NCI-H2107 treated with DMSO at 0.1 percent for 48 hours (cell line): ENCODE measurements around the gene NXNL2.
A peak's percentile ranks its signal among the peaks of the same experiment; 100 is the strongest.

ENCODE experiments used
- DNase-seq: peaks from one replicate; lab custom pipeline; 2025; ENCODE audit not compliant: unreplicated experiment; lab: John Stamatoyannopoulos, UW

Gene NXNL2

GRCh38 chr9:88578121-88579049 is 43.4 kb downstream of the NXNL2 start:
- peak; percentile 10 for DNase-seq

GRCh38 chr9:88579050-88579715 is 44.2 kb downstream of the NXNL2 start:
- no peak for DNase-seq

GRCh38 chr9:88580961-88581360 is 46.0 kb downstream of the NXNL2 start:
- no peak for DNase-seq

DNA sequence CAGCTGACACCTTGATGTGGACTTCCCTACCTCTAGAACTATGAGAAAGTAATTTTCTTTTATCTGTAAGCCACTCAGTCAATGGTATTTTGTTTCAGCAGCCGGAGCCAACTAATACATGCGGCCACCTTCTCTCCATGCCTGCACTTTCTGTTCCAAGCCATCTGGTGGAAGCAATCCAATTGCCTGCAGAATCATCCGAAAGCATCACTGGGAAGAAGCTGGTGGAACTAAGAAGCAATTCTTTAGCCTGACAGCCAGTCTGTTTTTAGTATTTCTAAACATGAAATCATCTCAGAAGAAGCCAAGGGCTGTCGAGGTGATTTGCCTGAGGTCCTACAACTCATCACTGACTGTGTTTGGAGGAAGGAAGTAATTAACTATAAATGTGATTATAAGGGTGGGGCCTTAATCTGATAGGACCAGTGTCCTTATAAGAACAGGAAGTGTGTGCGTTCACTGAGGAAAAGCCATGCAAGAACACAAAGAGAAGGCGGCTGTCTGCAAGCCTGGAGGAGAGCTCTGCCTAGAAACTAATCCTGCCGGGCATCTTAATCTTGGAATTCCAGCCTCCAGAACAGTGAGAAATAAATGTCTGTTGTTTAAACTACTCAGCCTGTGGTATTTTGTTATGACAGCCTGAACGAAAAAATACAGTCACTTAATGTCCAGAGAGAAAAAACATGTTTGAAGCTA is 49.1 kb downstream of the NXNL2 start:
- no peak for DNase-seq

- DNase-seq: no peak
These were observed 50.4 kb downstream of the NXNL2 start for GRCh38 chr9:88585426-88585825.

DNA sequence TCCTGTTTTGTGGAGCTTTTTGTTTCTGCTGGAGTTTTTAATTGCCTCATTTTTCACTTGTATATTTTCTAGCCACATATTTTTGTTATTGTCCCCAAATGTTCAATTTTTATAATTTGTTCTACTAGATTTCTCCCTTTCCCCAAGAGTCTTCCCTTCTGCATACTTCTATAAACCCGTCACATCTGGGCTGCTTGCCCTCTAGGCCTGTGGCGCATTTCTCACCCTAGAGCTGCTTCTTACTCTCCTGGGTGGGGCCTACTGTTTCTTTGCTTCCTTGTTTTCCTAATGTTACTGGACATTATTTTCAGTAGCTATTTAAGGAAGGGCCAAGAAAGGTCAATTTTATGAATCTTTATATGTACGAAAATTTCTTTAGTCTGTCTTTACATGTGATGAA is 51.5 kb downstream of the NXNL2 start:
- DNase-seq: no peak

- DNase-seq: no peak
These were observed 52.2 kb downstream of the NXNL2 start for GRCh38 chr9:88587182-88587581.

DNA sequence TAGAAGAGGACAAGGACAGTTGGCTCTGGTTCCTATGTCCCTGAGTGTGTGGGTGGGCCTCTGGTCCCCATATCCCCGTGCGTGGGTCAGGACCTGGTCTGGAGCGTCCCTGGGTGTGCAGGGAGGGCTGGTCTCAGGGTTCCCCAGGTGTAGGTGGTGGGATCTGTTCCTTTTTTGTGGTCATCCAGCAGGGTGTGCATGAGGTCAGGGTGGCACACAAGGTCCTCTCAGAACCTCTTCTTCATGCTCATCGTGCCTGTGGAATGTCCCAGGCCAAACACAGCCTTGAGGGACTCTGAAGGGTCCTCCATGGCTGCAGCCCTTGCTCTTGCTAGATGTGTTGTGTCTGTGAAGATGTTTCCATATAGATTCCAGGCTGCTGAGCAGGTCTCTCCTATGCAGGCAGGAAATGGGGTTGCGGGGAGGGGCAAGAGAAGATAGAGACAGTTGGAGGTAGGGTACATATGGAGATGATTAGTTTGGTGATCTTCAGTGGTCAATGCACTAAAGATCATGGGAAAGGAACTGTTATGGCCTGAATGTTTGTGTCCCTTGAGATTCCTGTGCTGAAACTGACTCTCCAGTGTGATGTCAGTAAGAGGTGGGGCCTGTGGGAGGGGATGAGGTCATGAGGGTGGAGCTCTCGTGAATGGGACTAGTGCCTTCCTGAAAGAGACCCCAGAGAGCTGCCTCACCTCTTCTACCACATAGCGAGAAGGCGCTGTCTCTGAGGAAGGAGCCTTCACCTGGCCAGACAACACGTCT is 53.1 kb downstream of the NXNL2 start:
- DNase-seq: no peak

DNA sequence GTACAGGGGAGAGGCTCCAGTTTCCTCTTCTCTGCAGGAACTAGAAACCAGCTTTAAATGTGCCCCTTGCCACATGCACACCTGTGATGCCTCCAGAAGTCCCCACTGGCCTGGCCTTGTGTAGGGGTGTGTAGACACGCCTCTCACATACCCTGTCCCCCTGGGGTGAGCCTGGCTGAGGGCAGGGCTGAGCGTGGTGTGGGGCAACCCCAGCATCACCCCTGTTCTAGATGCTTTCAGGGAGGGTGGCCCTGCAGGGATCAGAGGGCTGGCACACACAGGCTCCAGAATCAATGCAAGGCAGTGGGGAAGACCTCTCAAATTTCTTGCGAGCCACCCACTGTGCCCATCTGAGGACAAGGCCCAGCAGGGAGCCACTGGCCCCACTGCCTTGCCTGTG is 54.7 kb downstream of the NXNL2 start:
- no peak for DNase-seq

- DNase-seq: no peak
These were observed 55.7 kb downstream of the NXNL2 start for GRCh38 chr9:88590558-88591146.

- DNase-seq: no peak
These were observed 58.7 kb downstream of the NXNL2 start for GRCh38 chr9:88593537-88594185.
